Stimulated activated CD4-positive, alpha-beta T cell treated with anti-CD3 and anti-CD28 coated beads, TNF-alpha, amount 100 ng/mL, for 24 hours (primary cell): ENCODE measurements around the gene PPM1N.

Experiments
- DNase-seq, 3 experiments: peaks; one replicate each; pipeline ENCODE4 v3.0.0-alpha.2; 2020; ENCODE audit warnings: low read depth in 3 of 3

The PPM1N gene

DNA sequence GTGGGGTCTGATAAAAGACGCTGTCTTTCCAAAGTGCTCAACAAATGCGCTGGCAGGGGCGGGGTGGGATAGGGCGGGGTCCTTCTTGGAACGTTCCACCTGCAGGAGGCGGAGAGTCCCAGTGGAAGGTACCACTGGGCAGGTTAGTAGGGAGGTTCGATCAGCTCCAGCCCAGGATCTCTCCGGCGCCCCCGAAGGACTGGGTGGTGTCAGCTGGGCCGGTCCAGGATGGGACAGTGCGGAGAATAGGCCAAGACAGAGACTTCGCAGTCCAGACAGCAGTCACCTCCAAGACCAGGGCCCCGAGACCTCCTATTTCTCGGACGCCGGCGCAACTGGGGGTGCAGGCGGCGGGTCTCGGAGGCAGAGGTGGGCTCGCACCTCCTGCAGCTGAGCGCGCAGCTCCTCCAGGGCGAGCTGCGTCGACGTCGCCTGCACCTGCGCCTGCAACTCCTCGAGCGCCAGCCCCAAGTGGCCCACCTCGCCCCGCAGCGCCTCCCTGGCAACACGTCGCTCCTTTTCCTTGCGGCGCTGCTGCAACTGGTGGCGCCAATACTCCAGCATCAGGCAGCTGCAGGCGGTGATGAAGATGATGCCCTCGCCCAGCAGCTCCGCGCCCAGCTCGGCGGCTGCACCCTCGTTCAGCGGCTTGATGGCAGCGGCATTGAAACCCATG is 30.6 kb downstream of the PPM1N start:
- no peak for DNase-seq

GRCh38 chr19:45529420-45529785 is 31.2 kb downstream of the PPM1N start:
- DNase-seq, result no peak

DNA sequence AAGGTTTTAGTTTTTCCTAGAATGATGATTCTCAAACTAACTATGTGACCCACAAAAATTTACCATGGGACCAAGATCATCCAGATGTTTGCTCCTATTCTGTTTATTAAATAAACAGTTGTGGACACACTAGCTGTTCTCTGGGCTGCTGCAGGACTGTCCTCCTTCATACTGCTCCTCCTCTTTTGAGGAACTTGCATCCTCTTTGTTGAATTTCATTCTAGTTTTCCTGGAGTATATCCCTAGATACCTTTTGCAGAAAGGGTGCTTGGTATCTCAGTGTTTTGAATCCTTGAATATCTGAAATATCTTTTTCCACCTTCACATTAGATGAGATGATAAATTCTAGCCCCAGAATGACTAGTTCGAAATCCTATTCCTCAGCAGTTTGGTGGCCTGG is 33.1 kb downstream of the PPM1N start:
- DNase-seq, result no peak

GRCh38 chr19:45539459-45539858 is 41.2 kb downstream of the PPM1N start:
- DNase-seq, result no peak

GRCh38 chr19:45542234-45542668 is 44.0 kb downstream of the PPM1N start:
- DNase-seq, result no peak

GRCh38 chr19:45547211-45547770 is 49.0 kb downstream of the PPM1N start:
- no peak for DNase-seq

DNA sequence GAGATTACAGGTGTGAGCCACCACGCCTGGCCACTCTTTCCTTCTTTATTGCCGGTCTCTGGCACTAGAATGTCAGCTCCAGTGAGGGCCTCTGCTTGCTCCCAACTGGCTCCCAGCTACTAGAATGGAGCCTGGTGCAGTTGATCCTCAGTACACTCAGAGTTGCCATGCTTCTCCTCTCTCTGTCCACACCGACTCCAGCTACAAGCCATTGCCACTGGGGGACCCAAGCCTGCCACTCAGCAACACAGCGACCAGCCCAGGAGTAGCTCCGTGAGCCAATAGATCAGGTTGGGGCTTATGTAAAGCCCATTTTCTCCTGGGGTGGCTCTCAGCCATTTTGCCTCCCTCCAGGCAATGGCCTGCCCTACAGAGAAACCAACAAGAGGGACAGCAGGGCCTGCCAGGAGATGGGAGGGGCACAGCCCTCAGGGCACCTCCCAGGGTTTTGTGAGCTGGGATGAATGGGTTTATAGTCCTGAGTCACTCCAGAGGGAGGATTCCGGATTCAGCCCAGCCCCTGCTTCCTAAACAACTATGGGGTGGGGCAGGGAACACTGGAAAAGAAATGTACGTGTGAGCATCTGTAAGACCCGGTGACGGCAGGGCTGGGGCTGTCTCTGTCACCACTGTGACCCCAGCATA is 49.8 kb downstream of the PPM1N start:
- no peak for DNase-seq
